Measurements from ENCODE around the gene NAA40. TPM values are rescaled to one million over a fixed set of nuclear protein-coding genes. Genes with fewer than 3 reads are reported as not detected.

NAA40 gene
- total and polyA plus RNA-seq, 10 of the 15 experiments (the other 5 are each of a cell fraction or from before 2014, with no cell fraction given): 4.8 to 31.6 (median 22.2) TPM

- no peak for TF ChIP-seq E2F4 (IDR thresholded peaks at IDR 0.05; ENCODE audit: low read depth, low read length)
Measured at GRCh38 chr11:63931876-63932275, 6.9 kb upstream of the NAA40 start (continued).

- in situ Hi-C loops (cut with MboI): no loop called here
- BruUV-seq (replicated peaks): no TSS peak
- no peak overlapping the region for H3K9ac ChIP-seq (ENCODE audit: control insufficient read depth, insufficient read depth, low read length)
- DNase-seq (ENCODE audit: low read depth, low spot score) (no peak), ATAC-seq (no peak), FAIRE-seq (no peak)
- H3K4me1 ChIP-seq (ENCODE audit: control insufficient read depth, insufficient read depth, low read length): 0 out of 2 replicates have a peak, but pooled peaks cover 4% of the 10 kb centered on the region
- intact Hi-C loops (cut with micrococcal nuclease; ENCODE audit: unreplicated experiment): no loop called here
- ChIA-PET SMC1A (ENCODE audit: uncharacterized antibody, unreplicated experiment) (interaction anchor here (1.2 kb wide), 1 partner anchor 12 kb away, joined by 3 read pairs; no protein-coding TSS in a partner anchor), CTCF (no interaction called here), POLR2A (no interaction called here), RAD21 (ENCODE audit: unreplicated experiment) (no interaction called here)
- no peak overlapping the region for H2AFZ ChIP-seq (ENCODE audit: control insufficient read depth, low read depth, low read length)
- H4K20me1 ChIP-seq (ENCODE audit: control insufficient read depth, insufficient read depth): no peaks in the 10 kb centered on the region
- no peaks in the 10 kb centered on the region; a peak in 1 of 4 replicates for H3K27me3 ChIP-seq (replicated peaks in 1 of 2; ENCODE audit: control insufficient read depth in 2 of 2, insufficient read depth in 2 of 2, low read length in 1 of 2)
- H3K4me3 ChIP-seq: no peak overlapping the region
- no peak overlapping the region for H3K4me2 ChIP-seq (ENCODE audit: control insufficient read depth, insufficient read depth)
- H3K9me3 ChIP-seq (replicated peaks; ENCODE audit: control insufficient read depth, insufficient read depth, low read length): no peaks in the 10 kb centered on the region
- no peak for TF ChIP-seq ZNF217 (IDR thresholded peaks at IDR 0.05)
- WGBS (ENCODE audit: insufficient coverage, insufficient replicate concordance, low lambda C conversion rate, missing lambda C conversion rate): 0% methylated on average over 1 of the region's 1 CpG
- H3K79me2 ChIP-seq (ENCODE audit: control insufficient read depth, insufficient read depth, low read length): no peaks in the 10 kb centered on the region
- no peak overlapping the region for H3K27ac ChIP-seq (ENCODE audit: control insufficient read depth, insufficient read depth)
- H3K36me3 ChIP-seq (ENCODE audit: control insufficient read depth in 2 of 2, insufficient read depth in 2 of 2, low read length in 1 of 2): no peaks in the 10 kb centered on the region
Measured at GRCh38 chr11:63933459-63933858, 5.3 kb upstream of the NAA40 start.

GRCh38 chr11:63937713-63938478 is 906 bp upstream of the NAA40 start:
- Histone ChIP-seq H3K27me3 (replicated peaks in 1 of 2; ENCODE audit: control insufficient read depth in 2 of 2, insufficient read depth in 2 of 2, low read length in 1 of 2) (no peaks in the 10 kb centered on the region), H3K9me3 (replicated peaks; ENCODE audit: control insufficient read depth, insufficient read depth, low read length) (no peaks in the 10 kb centered on the region), H3K4me3 (peak overlapping the region; percentile 82), H3K36me3 (ENCODE audit: control insufficient read depth in 2 of 2, insufficient read depth in 2 of 2, low read length in 1 of 2) (no peaks in the 10 kb centered on the region), H3K27ac (ENCODE audit: control insufficient read depth, insufficient read depth) (peak overlapping the region; percentile 49), H3K4me2 (ENCODE audit: control insufficient read depth, insufficient read depth) (peak overlapping the region; percentile 80), H4K20me1 (ENCODE audit: control insufficient read depth, insufficient read depth) (no peaks in the 10 kb centered on the region), H3K9ac (ENCODE audit: control insufficient read depth, insufficient read depth, low read length) (peak overlapping the region; percentile 38; the same call in 1 of the 2 replicates), H3K79me2 (ENCODE audit: control insufficient read depth, insufficient read depth, low read length) (peaks cover 32% of the 10 kb centered on the region), H2AFZ (ENCODE audit: control insufficient read depth, low read depth, low read length) (peak overlapping the region; percentile 90), H3K4me1 (ENCODE audit: control insufficient read depth, insufficient read depth, low read length) (peaks cover 14% of the 10 kb centered on the region; the same call in 1 of the 2 replicates)
- WGBS (ENCODE audit: insufficient coverage, insufficient replicate concordance, low lambda C conversion rate, missing lambda C conversion rate): 15% methylated on average over 30 of the region's 30 CpGs
- no TSS peak for BruUV-seq (replicated peaks)
- SMC1A ChIA-PET (ENCODE audit: uncharacterized antibody, unreplicated experiment): no interaction called here
- ATAC-seq (peak; percentile 51), DNase-seq (ENCODE audit: low read depth, low spot score) (no peak), FAIRE-seq (no peak)
- RAD21 ChIA-PET (ENCODE audit: unreplicated experiment): no interaction called here
- POLR2A ChIA-PET: interaction anchor here (0.7 to 1.1 kb wide), 3 partner anchors 25 to 99 kb away, joined by 3 read pairs; partner anchors contain the start of gene MARK2
- CTCF ChIA-PET: interaction anchor here (0.9 to 4.0 kb wide), 5 partner anchors 15 to 100 kb away, joined by 3 to 20 read pairs (median 5); partner anchors contain the start of genes MARK2 and RCOR2
- in situ Hi-C loops (cut with MboI): no loop called here
- intact Hi-C loops (cut with micrococcal nuclease; ENCODE audit: unreplicated experiment): no loop called here
- TF ChIP-seq PAX8 (IDR thresholded peaks at IDR 0.05): no peak
- no peak for TF ChIP-seq TBL1XR1 (IDR thresholded peaks at IDR 0.05; ENCODE audit: low read depth, low read length)
- no peak for TF ChIP-seq ZZZ3 (IDR thresholded peaks at IDR 0.05; ENCODE audit: control insufficient read depth, insufficient read length, low read depth)
- TF ChIP-seq BHLHE40 (IDR thresholded peaks at IDR 0.05; ENCODE audit: borderline replicate concordance in 1 of 2, low read depth in 2 of 2, low read length in 1 of 2): peak; percentile 84 to 90
- peak; percentile 24 to 25; a peak in 2 of 4 replicates for TF ChIP-seq IKZF2 (IDR thresholded peaks at IDR 0.05)
- 0 out of 2 replicates have a peak, but pooled peaks have one; percentile 35 for TF ChIP-seq NBN (IDR thresholded peaks at IDR 0.05)
- TF ChIP-seq IRF5 (IDR thresholded peaks at IDR 0.05; ENCODE audit: borderline replicate concordance): no peak
- no peak for TF ChIP-seq NR2C2 (IDR thresholded peaks at IDR 0.05; ENCODE audit: borderline replicate concordance, control insufficient read depth, insufficient read length, low read depth)

Measured in GM12878 (cell line).